HS-27A (cell line): ENCODE data around the gene GLDC.

Experiments used
- DNase-seq: peaks from one replicate; pipeline ENCODE4 v3.0.0-alpha.2; 2012; ENCODE audit warnings: low read depth, missing footprints

Gene GLDC

GRCh38 chr9:6620353-6620752, 25.2 kb downstream of the GLDC start:
- DNase-seq, result no peak

DNA sequence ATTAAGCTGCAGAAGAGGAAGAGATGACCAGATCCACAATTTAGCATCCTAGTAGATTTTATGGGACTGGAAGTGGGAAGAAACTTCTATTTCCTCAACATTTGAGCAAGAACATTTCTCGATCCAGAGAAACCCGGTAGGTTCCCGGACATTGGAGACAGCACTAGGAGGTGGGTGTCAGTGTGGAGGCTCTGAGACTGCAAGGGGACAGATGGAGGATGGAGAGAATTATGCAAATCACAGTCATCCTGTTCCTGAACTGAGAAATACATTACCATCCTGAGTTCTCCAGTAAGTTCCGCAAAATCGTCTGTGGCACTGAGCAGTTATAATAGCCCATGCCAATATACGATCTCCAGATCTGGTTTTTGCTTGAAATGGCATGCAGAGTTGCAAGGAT, 25.6 kb downstream of the GLDC start:
- DNase-seq, result no peak

DNA sequence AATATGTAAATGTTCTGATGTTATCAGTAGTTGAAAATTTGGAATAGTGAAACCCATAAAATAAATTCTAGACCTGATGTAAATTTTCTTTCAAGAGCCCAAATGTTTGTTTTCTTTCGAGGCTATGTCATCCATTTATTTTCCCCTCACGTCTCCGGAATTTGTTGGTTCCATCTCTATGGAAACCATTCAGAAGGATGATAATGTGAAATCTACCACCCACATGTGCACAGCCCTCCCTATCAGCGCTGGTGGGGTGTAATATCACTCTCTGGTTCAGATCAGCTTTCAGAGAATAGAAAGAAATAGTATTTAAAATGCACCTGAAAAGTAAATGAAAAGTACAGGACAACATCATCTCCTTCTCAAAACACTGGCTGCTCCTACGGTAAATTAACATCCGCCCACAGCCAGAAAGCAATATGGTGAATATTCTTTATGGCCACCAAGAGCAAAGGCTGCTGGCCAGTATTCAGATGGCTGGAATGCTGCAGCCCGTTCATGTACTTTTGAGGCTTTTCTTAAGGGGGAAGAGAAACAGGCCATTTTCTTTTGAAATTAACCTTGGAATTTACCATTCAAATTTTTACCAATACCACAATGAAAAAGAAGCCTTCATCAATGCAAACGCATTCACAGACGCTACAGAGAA, 28.5 kb downstream of the GLDC start:
- DNase-seq, result no peak

GRCh38 chr9:6614489-6614888, 31.0 kb downstream of the GLDC start:
- no peak for DNase-seq

- no peak for DNase-seq
Measured at GRCh38 chr9:6611865-6612264, 33.7 kb downstream of the GLDC start.

DNA sequence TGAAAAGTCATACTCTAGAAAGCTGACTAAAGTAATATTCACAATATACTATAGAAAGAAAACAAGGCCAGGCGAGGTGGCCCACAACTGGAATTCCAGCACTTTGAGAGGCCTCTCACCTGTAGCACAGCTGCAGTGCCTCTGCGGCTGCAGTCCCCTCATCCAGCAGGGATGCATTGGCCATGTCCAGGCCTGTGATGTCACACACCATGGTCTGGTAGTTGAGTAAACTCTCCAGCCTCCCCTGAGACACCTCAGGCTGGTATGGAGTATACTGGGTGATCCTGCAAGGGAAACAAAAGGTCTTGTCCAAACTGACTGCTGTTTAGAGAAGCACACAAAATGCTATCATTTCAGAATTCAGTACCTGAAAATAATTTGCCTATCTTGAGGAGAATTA, 35.5 kb downstream of the GLDC start:
- no peak for DNase-seq

DNA sequence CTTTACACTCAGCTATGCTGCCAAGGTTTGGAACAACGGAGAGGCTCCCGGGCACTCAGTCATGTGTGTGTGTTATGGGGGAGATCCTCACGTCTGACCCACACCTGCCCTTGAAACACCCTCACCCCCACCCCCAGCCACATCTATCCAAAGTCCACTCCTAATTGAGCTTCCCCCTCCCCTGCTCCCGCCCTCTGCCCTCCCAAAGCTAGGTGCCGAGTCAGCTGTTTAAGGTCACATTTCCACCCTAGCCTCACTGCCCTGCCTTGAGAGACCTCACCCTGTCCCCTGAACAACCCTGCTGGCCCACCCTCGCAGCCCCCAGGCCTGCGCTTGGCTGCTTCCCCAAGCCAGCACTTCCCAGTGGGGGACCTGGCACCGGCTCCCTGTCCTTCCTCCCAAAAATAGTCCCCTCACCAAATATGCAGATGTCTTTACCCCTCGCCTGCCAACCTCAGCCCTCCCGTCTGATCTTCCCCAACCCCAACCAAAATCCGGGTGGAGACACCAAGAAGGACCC, 36.0 kb downstream of the GLDC start:
- no peak for DNase-seq

DNA sequence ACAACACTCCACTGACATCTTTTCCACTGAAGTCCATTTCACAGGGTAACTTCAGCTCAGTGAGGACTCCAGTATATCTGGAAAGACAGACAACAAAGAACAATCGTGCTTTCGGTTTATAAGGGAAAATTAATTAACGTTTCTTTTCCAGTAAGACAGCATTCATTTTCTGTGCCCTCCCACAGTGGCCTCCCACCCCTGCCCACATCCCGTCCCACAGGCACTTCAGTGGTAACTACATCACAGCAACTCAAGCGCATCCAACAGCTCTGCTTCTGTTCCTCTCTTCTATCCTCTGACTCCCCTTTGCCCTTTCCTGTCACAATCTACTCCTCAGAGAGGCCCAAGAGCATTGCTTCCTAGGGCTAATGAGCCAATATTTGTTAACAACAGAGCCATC, 40.3 kb downstream of the GLDC start:
- DNase-seq, result no peak

- no peak for DNase-seq
Measured at GRCh38 chr9:6600426-6600825, 45.1 kb downstream of the GLDC start.

GRCh38 chr9:6600006-6600405, 45.5 kb downstream of the GLDC start:
- no peak for DNase-seq

GRCh38 chr9:6598249-6598725, 47.2 kb downstream of the GLDC start:
- no peak for DNase-seq

- no peak for DNase-seq
Measured at GRCh38 chr9:6592791-6593190, 52.7 kb downstream of the GLDC start.

DNA sequence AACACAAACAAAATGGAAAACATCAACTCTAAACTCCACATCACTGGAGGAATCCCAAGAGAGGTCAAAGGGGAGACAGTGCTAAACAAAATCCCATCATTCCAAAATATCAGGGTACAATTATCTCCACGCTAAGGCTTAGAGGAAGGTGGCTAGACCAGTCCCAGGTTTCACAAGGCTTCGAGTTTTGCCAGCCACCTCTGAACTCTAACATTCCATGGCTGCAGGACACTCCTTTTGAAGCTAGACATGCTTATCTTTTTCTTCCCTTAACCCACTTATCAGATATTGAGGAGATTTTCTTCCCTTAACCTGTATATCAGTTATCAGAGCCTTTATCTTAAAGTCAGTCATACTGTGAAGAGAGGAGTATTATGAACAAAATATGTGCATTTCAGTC, 53.3 kb downstream of the GLDC start:
- no peak for DNase-seq

DNA sequence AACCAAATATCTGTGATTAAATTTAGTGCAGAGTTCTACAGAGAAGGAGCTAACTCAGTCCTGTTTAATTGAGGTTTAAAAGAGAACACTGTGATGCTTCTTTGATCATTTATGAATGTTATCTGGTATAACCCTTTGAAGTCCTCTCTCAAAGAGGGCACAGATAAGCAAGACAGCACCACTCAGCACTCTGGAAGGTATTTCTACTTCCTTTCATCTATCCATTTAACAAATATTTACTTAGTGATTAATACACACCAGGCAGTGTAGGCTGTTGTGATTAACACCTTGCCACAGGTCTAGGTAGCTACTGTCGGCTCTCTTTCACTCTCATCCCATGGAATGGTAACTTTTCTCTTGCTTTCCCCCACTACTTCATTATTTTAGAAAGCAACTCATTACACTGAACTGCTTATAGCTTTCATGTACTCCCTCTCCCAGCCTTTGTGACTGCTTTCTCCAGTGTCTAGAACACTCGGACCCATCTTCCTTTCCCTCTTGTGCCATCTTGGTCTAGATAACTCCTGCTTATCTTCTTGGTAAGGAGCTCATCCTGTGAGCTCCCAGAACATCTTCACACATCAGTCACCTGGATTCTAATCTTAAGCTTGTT, 54.7 kb downstream of the GLDC start:
- no peak for DNase-seq

GRCh38 chr9:6590334-6590733, 55.2 kb downstream of the GLDC start:
- no peak for DNase-seq

DNA sequence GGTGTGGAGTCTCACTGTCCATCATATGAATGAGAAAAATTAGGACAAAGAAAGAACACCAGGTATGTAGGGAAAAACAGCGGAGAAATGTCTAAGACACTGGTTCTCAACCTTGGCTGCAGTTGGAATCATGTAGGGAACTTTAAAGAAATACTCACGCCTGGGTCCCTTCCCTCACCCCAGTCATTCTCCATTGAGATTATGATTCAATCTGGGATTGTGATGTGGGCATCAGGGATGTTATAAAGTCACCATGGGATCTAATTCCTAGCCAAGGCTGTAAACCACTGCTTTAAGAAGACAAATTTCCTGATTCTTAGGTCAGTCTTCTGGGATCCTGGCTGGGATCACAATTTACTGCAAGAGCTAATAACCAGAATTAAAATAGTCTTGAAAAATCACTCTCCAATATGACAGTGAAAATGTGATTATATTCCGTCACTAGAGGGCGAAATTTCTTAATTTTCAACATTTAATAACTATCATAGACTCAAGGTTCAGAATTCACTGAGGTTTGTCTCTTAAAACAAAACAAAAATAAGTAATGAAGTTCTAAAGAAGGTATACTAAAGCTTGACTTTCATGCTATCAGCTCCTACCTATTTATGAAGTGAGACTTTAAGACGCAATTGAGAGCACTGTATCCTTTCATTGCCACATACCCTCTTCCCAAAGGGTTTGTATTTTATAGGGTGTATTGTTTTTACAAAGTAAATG, 60.5 kb downstream of the GLDC start:
- no peak for DNase-seq

- no peak for DNase-seq
Measured at GRCh38 chr9:6581253-6581652, 64.3 kb downstream of the GLDC start.

- no peak for DNase-seq
Measured at GRCh38 chr9:6579613-6580012, 65.9 kb downstream of the GLDC start.

GRCh38 chr9:6576987-6577386, 68.5 kb downstream of the GLDC start:
- no peak for DNase-seq

- DNase-seq, result no peak
Measured at GRCh38 chr9:6575324-6576034, 70.0 kb downstream of the GLDC start.

- DNase-seq, result peak; percentile 63
Measured at GRCh38 chr9:6567140-6567591, 78.4 kb downstream of the GLDC start.

- peak; percentile 90 for DNase-seq
Measured at GRCh38 chr9:6566409-6567139, 79.0 kb downstream of the GLDC start.
